Measurements from ENCODE around the gene TMC5. TPM values are rescaled to one million over a fixed set of nuclear protein-coding genes. Genes with fewer than 3 reads are reported as not detected.

TMC5 gene
- total and polyA plus RNA-seq, 4 donors, result 0.50 to 1.2 (median 0.83) TPM

GRCh38 chr16:19524616-19525384 lies 107.1 kb downstream of the TMC5 start (continued):
- no peak for TF ChIP-seq ATF3 (IDR thresholded peaks at IDR 0.05)
- no peak for TF ChIP-seq ZBTB33 (IDR thresholded peaks at IDR 0.05)
- no peak for TF ChIP-seq YY1 (IDR thresholded peaks at IDR 0.05)
- TF ChIP-seq NR2F2 (IDR thresholded peaks at IDR 0.05), result no peak
- TF ChIP-seq RAD21 (IDR thresholded peaks at IDR 0.05), result no peak

- no peak overlapping the region for H3K27ac ChIP-seq (ENCODE audit: low read depth in 1 of 2, low read length in 2 of 2)
- no peak overlapping the region for H3K9ac ChIP-seq (ENCODE audit: low read depth in 1 of 2, low read length in 2 of 2)
- H3K4me1 ChIP-seq (ENCODE audit: control insufficient read depth in 4 of 4, insufficient read depth in 4 of 4, low read length in 3 of 4), result peaks cover 0 to 20% (median 17%) of the 10 kb centered on the region in 4 donors
- 95% methylated on average over 2 of the region's 2 CpGs for WGBS
- no peaks in the 10 kb centered on the region for H3K27me3 ChIP-seq (ENCODE audit: control insufficient read depth in 4 of 4, insufficient read depth in 4 of 4, low read length in 3 of 4)
- H3K4me3 ChIP-seq (ENCODE audit: low read depth in 1 of 3, low read length in 3 of 3), result no peak overlapping the region
- no peak for DNase-seq (ENCODE audit: low spot score)
- peaks cover 2 to 12% (median 6%) of the 10 kb centered on the region in 4 donors for H3K36me3 ChIP-seq (ENCODE audit: control insufficient read depth in 4 of 4, insufficient read depth in 3 of 4, low read depth in 1 of 4, low read length in 3 of 4)
- H3K9me3 ChIP-seq (ENCODE audit: control insufficient read depth in 4 of 4, low read length in 3 of 4), result no peaks in the 10 kb centered on the region
- TF ChIP-seq RAD21 (IDR thresholded peaks at IDR 0.05), result no peak
- no peak for TF ChIP-seq HNF4G (IDR thresholded peaks at IDR 0.05)
- TF ChIP-seq, protein P1, sequence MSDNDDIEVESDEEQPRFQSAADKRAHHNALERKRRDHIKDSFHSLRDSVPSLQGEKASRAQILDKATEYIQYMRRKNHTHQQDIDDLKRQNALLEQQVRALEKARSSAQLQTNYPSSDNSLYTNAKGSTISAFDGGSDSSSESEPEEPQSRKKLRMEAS (IDR thresholded peaks at IDR 0.05), result no peak
- TF ChIP-seq NR2F2 (IDR thresholded peaks at IDR 0.05), result no peak
- TF ChIP-seq YY1 (IDR thresholded peaks at IDR 0.05), result no peak
- no peak for TF ChIP-seq EGR1 (IDR thresholded peaks at IDR 0.05; ENCODE audit: low read depth in 2 of 2)
- no peak for TF ChIP-seq REST (IDR thresholded peaks at IDR 0.05)
- TF ChIP-seq FOXA2 (IDR thresholded peaks at IDR 0.05), result no peak
- TF ChIP-seq SP1 (IDR thresholded peaks at IDR 0.05), result no peak
- TF ChIP-seq ZBTB33 (IDR thresholded peaks at IDR 0.05), result no peak
Measured at GRCh38 chr16:19525385-19525723, 107.7 kb downstream of the TMC5 start.

DNA sequence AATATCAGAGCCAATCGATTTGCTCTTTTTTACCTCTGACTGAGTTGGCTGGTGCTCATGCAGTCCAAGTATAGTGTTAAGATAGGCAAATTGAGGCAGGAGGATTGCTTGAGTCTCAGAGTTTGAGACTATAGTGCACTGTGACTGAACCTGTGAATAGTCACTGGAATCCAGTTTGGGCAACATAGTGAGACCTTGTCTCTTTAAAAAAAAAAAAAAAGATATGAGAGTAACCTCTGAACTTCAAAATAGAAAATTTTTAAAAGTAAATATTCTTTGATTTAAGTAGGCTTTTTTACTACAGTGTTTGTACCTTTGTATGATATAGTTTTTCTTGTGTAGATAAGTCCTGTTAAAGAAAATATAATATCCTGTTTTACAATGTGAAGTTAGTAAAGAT lies 109.5 kb downstream of the TMC5 start:
- no peak overlapping the region for H3K27ac ChIP-seq (ENCODE audit: low read depth in 1 of 2, low read length in 2 of 2)
- WGBS, result 89% methylated on average over 1 of the region's 1 CpG
- H3K4me3 ChIP-seq (ENCODE audit: low read depth in 1 of 3, low read length in 3 of 3), result no peak overlapping the region
- TF ChIP-seq ZBTB33 (IDR thresholded peaks at IDR 0.05) (no peak), HNF4A (conservative IDR thresholded peaks at IDR 0.05) (no peak), NR2F2 (IDR thresholded peaks at IDR 0.05) (no peak), RAD21 (IDR thresholded peaks at IDR 0.05) (no peak), ATF3 (IDR thresholded peaks at IDR 0.05) (no peak), CTCF (IDR thresholded peaks at IDR 0.05; ENCODE audit: low read depth, low read length, missing input control) (no peak), JUND (IDR thresholded peaks at IDR 0.05) (no peak), FOXA2 (IDR thresholded peaks at IDR 0.05) (no peak), RXRA (IDR thresholded peaks at IDR 0.05) (no peak), HNF4G (IDR thresholded peaks at IDR 0.05) (no peak)
- TF ChIP-seq, protein P1 (IDR thresholded peaks at IDR 0.05), result no peak

More for the DNA sequence above, 109.5 kb downstream of the TMC5 start:
- no peak for DNase-seq (ENCODE audit: low spot score)
- Histone ChIP-seq H3K36me3 (ENCODE audit: control insufficient read depth in 4 of 4, insufficient read depth in 3 of 4, low read depth in 1 of 4, low read length in 3 of 4) (peaks cover 2 to 14% (median 6%) of the 10 kb centered on the region in 4 donors), H3K9me3 (ENCODE audit: control insufficient read depth in 4 of 4, low read length in 3 of 4) (no peaks in the 10 kb centered on the region), H3K27me3 (ENCODE audit: control insufficient read depth in 4 of 4, insufficient read depth in 4 of 4, low read length in 3 of 4) (no peaks in the 10 kb centered on the region), H3K4me1 (ENCODE audit: control insufficient read depth in 4 of 4, insufficient read depth in 4 of 4, low read length in 3 of 4) (peaks cover 0 to 10% (median 9%) of the 10 kb centered on the region in 4 donors), H3K9ac (ENCODE audit: low read depth in 1 of 2, low read length in 2 of 2) (no peak overlapping the region)

All from liver (tissue), 9 donors.